GM19193 (cell line): Measurements from ENCODE around the gene MYO1F.

Source experiments
- POLR2A ChIP-seq: IDR thresholded peaks from 4 replicates; pipeline ENCODE4 v1.6.1; 2011; ENCODE audit not compliant: insufficient read depth, insufficient read length; ENCODE audit errors: extremely low read depth

MYO1F gene

GRCh38 chr19:8545743-8546142 lies 31.5 kb downstream of the MYO1F start:
- no peak for TF ChIP-seq POLR2A

- no peak for TF ChIP-seq POLR2A
These were observed 33.1 kb downstream of the MYO1F start for GRCh38 chr19:8544168-8544567.

- TF ChIP-seq POLR2A = no peak
These were observed 37.6 kb downstream of the MYO1F start for GRCh38 chr19:8539621-8540149.

GRCh38 chr19:8537099-8537498 lies 40.1 kb downstream of the MYO1F start:
- no peak for TF ChIP-seq POLR2A

- TF ChIP-seq POLR2A = no peak
These were observed 41.0 kb downstream of the MYO1F start for GRCh38 chr19:8536282-8536681.

- TF ChIP-seq POLR2A = no peak
These were observed 45.0 kb downstream of the MYO1F start for GRCh38 chr19:8532225-8532624.

GRCh38 chr19:8531470-8531869 lies 45.8 kb downstream of the MYO1F start:
- TF ChIP-seq POLR2A = no peak

GRCh38 chr19:8530061-8530679 lies 47.1 kb downstream of the MYO1F start:
- TF ChIP-seq POLR2A = no peak

GRCh38 chr19:8529369-8530006 lies 47.8 kb downstream of the MYO1F start:
- TF ChIP-seq POLR2A = no peak

GRCh38 chr19:8528500-8528899 lies 48.7 kb downstream of the MYO1F start:
- TF ChIP-seq POLR2A = no peak

- no peak for TF ChIP-seq POLR2A
These were observed 50.7 kb downstream of the MYO1F start for GRCh38 chr19:8526345-8527091.

- TF ChIP-seq POLR2A = no peak
These were observed 51.9 kb downstream of the MYO1F start for GRCh38 chr19:8525401-8525684.

- no peak for TF ChIP-seq POLR2A
These were observed 57.9 kb downstream of the MYO1F start for GRCh38 chr19:8519388-8519787.

- no peak for TF ChIP-seq POLR2A
These were observed 58.7 kb downstream of the MYO1F start for GRCh38 chr19:8518536-8518935.

GRCh38 chr19:8517551-8518442 lies 59.4 kb downstream of the MYO1F start:
- no peak for TF ChIP-seq POLR2A
